NT2/D1 (cell line): Measurements from ENCODE around the gene ANKRD39.
"Not testable (repeated sequence)": the region's sequence is repeated elsewhere in the genome, so short reads cannot be mapped to it uniquely, and the experiment has no call there.

Experiments used
- DNase-seq: peaks from one replicate; pipeline ENCODE4 v3.0.0-alpha.2; 2011; ENCODE audit warnings: low read depth, low spot score
- H3K27me3 ChIP-seq: 2 replicates; pipeline ENCODE4 v1.6.0; 2011; ENCODE audit warnings: mild to moderate bottlenecking; ENCODE audit not compliant: insufficient read length, insufficient read depth
- H3K36me3 ChIP-seq: 2 replicates; pipeline ENCODE4 v1.6.1; 2011; ENCODE audit warnings: mild to moderate bottlenecking, low read length, mixed read lengths; ENCODE audit not compliant: insufficient read depth, insufficient read length
- H3K4me1 ChIP-seq: 2 replicates; pipeline ENCODE4 v1.5.1; 2011; ENCODE audit not compliant: insufficient read depth, insufficient read length
- H3K4me3 ChIP-seq: 2 replicates; pipeline ENCODE4 v1.5.1; 2011; ENCODE audit warnings: low read depth; ENCODE audit not compliant: insufficient read length
- H3K9ac ChIP-seq: 2 replicates; pipeline ENCODE4 v1.6.0; 2011; ENCODE audit warnings: low read depth; ENCODE audit not compliant: insufficient read length
- H3K9me3 ChIP-seq: 2 replicates; pipeline ENCODE4 v1.5.1; 2011; ENCODE audit warnings: mild to moderate bottlenecking, low read length; ENCODE audit not compliant: insufficient read depth
- SUZ12 ChIP-seq: IDR thresholded peaks from 2 replicates; pipeline ENCODE4 v1.6.1; 2011; ENCODE audit not compliant: insufficient read length, insufficient read depth; ENCODE audit errors: extremely low read depth
- YY1 ChIP-seq: IDR thresholded peaks from 2 replicates; pipeline ENCODE4 v1.6.1; 2011; ENCODE audit not compliant: insufficient read length, insufficient read depth
- ZNF274 ChIP-seq: IDR thresholded peaks from 2 replicates; pipeline ENCODE4 v1.6.1; 2011; ENCODE audit warnings: mild to moderate bottlenecking, low read depth, low read length

The ANKRD39 gene

GRCh38 chr2:96808176-96808837 lies 49.5 kb downstream of the ANKRD39 start:
- DNase-seq: no peak
- no peak for TF ChIP-seq ZNF274
- no peak for TF ChIP-seq SUZ12
- no peak for TF ChIP-seq YY1
- no peaks in the 10 kb centered on the region for H3K27me3 ChIP-seq
- peaks cover 35% of the 10 kb centered on the region for H3K36me3 ChIP-seq
- no peak overlapping the region for H3K9ac ChIP-seq
- no peaks in the 10 kb centered on the region for H3K4me1 ChIP-seq
- H3K9me3 ChIP-seq: no peaks in the 10 kb centered on the region
- no peak overlapping the region for H3K4me3 ChIP-seq

DNA sequence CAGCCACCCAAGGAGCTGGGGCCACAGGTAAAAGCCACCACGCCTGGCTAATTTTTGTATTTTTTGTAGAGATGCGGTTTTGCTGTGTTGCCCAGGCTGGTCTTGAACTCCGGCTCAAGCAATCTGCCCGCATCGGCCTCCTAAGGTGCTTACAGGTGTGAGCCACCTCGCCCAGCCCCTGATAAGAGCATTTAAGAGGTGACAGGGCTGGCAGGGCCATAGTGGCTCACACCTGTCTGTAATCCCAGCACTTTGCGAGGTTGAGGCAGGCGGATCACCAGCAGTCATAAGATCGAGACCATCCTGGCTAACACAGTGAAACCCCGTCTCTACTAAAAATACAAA lies 50.7 kb downstream of the ANKRD39 start:
- H3K4me3 ChIP-seq: no peak overlapping the region
- H3K4me1 ChIP-seq: no peaks in the 10 kb centered on the region
- no peaks in the 10 kb centered on the region for H3K9me3 ChIP-seq
- H3K27me3 ChIP-seq: no peaks in the 10 kb centered on the region
- peaks cover 38% of the 10 kb centered on the region for H3K36me3 ChIP-seq
- TF ChIP-seq YY1: no peak
- TF ChIP-seq ZNF274: no peak
- TF ChIP-seq SUZ12: no peak
- no peak overlapping the region for H3K9ac ChIP-seq
- DNase-seq: no peak

- no peaks in the 10 kb centered on the region for H3K4me1 ChIP-seq
- no peaks in the 10 kb centered on the region for H3K9me3 ChIP-seq
- no peaks in the 10 kb centered on the region for H3K27me3 ChIP-seq
- no peak for DNase-seq
- no peak overlapping the region for H3K4me3 ChIP-seq
- no peak overlapping the region for H3K9ac ChIP-seq
- TF ChIP-seq SUZ12 (no peak), ZNF274 (no peak), YY1 (no peak)
- peaks cover 40% of the 10 kb centered on the region for H3K36me3 ChIP-seq
Observed at GRCh38 chr2:96806468-96807126, 51.2 kb downstream of the ANKRD39 start.

DNA sequence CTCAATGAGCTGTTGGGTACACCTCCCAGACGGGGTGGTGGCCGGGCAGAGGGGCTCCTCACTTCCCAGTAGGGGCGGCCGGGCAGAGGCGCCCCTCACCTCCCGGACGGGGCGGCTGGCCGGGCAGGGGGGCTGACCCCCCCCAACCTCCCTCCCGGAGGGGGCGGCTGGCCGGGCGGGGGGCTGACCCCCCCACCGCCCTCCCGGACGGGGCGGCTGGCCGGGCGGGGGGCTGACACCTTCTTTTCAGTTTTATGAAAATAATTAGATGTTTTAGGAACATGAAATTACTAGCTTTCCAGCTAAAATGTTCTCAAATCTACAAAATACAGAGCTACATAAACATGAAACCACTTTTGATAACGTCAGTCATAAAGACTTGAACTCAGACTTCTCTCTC lies 51.9 kb downstream of the ANKRD39 start:
- not testable (repeated sequence) for H3K9ac ChIP-seq, H3K4me1 ChIP-seq, DNase-seq, H3K9me3 ChIP-seq, H3K4me3 ChIP-seq, H3K27me3 ChIP-seq
- peaks cover 43% of the 10 kb centered on the region for H3K36me3 ChIP-seq

DNA sequence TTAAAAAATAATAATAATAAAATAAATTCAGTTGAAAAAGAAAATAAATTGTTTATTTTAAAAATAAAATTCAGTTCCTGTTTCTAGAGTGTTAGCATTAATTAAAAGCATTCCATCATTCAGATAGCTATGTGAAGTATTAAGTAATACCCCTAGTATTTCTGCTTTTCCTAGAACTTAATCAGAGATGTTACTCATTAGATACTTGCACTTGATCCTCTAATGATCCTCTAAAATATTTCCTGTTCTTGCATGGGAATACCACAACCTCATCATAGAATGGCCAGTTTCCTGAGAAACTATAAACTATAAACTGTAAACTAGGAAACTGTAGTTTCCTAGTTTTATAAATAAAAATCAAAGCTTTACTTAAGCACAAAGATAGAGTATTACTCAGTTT lies 52.8 kb downstream of the ANKRD39 start:
- TF ChIP-seq YY1: no peak
- no peak for TF ChIP-seq ZNF274
- no peak for TF ChIP-seq SUZ12
- no peak for DNase-seq
- Histone ChIP-seq H3K9ac (no peak overlapping the region), H3K4me1 (peaks cover 4% of the 10 kb centered on the region), H3K9me3 (no peaks in the 10 kb centered on the region), H3K36me3 (peaks cover 41% of the 10 kb centered on the region), H3K27me3 (no peaks in the 10 kb centered on the region), H3K4me3 (no peak overlapping the region)

- Histone ChIP-seq H3K9ac (no peak overlapping the region), H3K4me3 (no peak overlapping the region), H3K36me3 (peaks cover 31% of the 10 kb centered on the region), H3K9me3 (no peaks in the 10 kb centered on the region), H3K4me1 (peaks cover 4% of the 10 kb centered on the region), H3K27me3 (no peaks in the 10 kb centered on the region)
- DNase-seq: no peak
- TF ChIP-seq SUZ12 (no peak), ZNF274 (no peak), YY1 (no peak)
Observed at GRCh38 chr2:96802721-96803120, 55.1 kb downstream of the ANKRD39 start.

DNA sequence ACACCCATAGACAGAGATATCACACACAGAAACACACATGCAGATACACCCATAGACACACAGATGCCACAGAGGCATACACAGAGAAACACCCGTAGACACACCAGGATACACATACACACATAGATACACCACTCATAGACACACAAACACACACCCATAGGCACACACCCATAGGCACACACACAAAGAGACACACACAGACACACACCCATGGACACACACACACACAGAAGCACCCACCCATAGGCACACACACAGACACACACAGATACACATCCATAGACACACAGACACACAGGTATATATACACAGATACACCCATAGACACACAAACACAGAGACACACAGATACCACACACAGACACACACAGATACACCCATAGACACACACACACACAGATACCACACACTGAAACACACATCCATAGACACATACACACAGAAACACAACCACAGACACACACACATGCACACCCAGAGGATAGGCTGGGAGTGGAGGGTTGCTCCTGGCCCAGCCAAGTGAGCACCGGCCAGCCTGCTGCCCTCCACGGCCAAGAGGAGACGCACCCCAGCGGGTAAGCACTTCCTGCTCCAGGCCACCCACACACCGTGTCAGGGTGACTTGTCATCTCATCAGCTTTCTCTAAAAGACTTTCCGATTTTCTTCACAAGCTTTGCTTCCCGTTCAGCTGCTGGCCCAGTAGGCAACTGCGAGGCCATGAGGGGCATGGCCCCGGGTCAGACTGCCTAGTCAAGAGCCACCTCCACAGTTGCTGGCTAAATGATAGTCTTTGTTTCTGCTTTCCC lies 55.8 kb downstream of the ANKRD39 start:
- Histone ChIP-seq H3K9me3 (no peaks in the 10 kb centered on the region), H3K9ac (peak overlapping the region; percentile 24), H3K4me3 (no peak overlapping the region), H3K27me3 (no peaks in the 10 kb centered on the region), H3K4me1 (peaks cover 4% of the 10 kb centered on the region), H3K36me3 (peaks cover 31% of the 10 kb centered on the region)
- DNase-seq: no peak
- TF ChIP-seq SUZ12 (no peak), ZNF274 (no peak), YY1 (no peak)
